NB4 (cell line): ENCODE measurements around the gene GAS6.

ENCODE experiments used
- MAX ChIP-seq: IDR thresholded peaks from 2 replicates; pipeline ENCODE4 v1.6.1; 2011; ENCODE audit warnings: low read depth, low read length
- TF ChIP-seq, protein P1 (sequence below): IDR thresholded peaks from one replicate; pipeline ENCODE4 v1.5.1; 2012; ENCODE audit warnings: low read depth, low read length

DNA sequence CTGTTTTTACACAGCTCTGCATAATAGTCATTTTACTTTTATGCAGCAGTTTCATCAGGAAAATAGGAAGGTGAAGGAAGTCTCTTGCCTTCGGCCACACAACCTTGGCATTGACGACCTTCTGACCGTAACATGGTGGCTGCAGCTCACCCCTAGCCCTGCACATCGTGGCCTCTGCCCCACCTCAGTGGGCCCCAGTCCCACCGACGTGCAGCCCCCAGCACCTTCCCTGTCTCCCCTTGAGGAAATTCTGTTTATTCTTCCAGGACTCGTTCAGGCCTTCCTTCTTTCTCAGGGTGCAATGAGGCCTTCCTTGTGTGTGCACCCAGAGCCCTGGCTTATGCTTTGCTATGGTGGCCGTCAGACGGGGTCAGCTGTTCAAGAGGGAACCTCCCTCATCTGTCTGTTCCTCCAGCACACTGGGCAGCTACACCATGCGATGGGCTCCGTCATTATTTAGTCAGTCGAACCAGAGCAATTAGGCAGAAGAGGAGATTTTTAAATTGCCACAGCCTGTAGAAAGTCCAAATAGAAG is 71.6 kb downstream of the GAS6 start:
- no peak for TF ChIP-seq MAX
- TF ChIP-seq, protein P1, sequence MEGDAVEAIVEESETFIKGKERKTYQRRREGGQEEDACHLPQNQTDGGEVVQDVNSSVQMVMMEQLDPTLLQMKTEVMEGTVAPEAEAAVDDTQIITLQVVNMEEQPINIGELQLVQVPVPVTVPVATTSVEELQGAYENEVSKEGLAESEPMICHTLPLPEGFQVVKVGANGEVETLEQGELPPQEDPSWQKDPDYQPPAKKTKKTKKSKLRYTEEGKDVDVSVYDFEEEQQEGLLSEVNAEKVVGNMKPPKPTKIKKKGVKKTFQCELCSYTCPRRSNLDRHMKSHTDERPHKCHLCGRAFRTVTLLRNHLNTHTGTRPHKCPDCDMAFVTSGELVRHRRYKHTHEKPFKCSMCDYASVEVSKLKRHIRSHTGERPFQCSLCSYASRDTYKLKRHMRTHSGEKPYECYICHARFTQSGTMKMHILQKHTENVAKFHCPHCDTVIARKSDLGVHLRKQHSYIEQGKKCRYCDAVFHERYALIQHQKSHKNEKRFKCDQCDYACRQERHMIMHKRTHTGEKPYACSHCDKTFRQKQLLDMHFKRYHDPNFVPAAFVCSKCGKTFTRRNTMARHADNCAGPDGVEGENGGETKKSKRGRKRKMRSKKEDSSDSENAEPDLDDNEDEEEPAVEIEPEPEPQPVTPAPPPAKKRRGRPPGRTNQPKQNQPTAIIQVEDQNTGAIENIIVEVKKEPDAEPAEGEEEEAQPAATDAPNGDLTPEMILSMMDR: no peak
